Nucleus accumbens (tissue), 56 donors: ENCODE measurements around the gene LRRC31.

Experiments used
- DNase-seq, 56 donors: peaks; one replicate each; lab custom pipeline; 2025; lab: John Stamatoyannopoulos, UW

The LRRC31 gene

DNA sequence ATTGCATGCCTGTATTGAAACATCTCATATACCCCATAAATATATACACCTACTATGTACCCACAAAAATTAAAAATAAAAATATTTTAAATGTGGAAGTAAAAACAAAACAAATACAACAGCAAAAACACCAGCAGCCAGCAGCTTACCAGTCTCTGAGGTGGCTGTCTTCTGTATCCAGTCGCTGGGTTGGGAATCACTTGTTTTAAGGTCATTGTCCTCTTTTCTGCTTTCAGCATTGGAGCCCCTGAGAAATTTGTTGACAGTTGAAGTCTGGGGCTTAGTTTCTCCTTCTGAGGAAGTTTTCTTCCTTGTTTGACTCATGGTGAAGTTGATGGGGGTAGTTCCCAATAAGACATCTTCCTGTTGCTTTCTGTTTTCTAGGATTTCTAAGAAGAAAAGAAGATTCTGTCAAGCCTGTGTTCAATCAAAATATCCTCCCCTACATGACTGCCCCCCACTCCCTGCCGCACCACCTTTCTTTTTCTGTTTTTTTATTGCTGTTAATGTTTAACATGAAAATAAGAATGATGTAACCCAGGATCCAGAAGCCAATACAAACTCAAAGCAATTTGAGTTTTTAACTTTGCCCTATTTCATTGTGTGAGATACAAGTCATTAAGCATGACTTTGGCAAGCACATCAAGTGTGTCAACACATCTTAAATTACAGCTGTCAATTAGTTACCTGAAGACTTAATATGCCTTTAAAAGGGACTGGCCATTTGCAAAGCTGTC is at the start of gene LRRC31:
LRRC31 (minus strand) TSS at position 452 of the 737 bp plus-strand sequence; CDS start at position 324, 128 bp downstream.
- DNase-seq = no peak

DNA sequence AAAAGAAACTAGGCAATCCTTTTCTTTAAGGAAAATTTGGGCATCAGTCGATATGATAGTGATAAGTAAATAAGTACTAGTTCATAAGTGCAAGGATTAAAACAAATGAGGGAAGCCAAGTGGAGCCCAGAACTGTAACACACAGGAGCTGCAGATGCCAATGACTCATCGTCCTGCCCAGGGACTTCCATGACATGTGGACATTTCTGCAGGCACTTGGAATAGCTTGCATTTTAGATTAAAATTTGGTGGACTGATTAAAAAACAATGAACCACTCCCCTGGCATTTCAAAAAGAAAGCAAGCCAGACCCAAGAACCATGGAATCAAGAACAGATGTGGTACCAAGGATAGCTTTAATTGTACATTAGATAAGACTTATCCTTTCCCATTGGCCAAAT is 44.6 kb upstream of the LRRC31 start:
- no peak for DNase-seq

DNA sequence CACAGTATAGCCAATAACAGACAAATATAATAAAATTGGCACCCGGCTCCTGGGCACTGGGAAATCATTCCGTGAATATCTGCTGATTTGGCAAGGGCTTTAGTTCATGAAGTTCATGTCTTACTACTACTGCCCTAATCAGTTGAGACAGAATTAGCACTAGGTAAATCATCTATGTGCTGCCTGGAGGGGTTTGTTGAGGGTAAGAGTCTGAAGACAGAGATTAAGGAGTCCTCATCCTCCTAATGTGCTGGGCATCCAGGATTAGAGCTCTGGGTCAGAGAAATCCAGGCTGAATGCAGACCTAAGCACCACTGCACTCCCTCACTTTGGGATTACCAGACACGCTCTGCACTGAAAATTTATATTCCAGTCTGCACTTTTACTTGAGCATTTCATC is 43.6 kb upstream of the LRRC31 start:
- DNase-seq = no peak

DNA sequence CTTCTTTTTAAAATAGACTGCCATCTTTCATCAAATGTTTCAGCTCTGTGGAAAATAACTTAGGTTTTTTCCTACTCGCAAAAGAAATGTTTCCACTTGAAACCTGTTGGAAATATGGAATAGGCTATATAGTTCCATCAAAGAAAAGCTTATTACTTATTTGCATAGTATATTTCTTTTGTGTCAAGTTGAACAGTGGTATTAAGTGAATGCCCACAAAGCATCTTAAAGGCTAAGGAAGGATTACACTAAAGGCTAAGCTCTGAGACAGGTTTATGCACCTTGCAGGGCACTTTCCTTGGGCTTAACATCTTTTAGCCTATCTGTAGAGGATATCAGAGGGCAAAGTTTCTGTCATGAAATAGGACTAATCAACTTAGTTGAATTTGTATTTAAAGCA is 41.5 kb upstream of the LRRC31 start, which contains the start of gene SAMD7:
SAMD7 (plus strand) TSS at position 301 of the 400 bp plus-strand sequence. CDS start 7,927 bp downstream, outside the sequence.
- DNase-seq = no peak

DNA sequence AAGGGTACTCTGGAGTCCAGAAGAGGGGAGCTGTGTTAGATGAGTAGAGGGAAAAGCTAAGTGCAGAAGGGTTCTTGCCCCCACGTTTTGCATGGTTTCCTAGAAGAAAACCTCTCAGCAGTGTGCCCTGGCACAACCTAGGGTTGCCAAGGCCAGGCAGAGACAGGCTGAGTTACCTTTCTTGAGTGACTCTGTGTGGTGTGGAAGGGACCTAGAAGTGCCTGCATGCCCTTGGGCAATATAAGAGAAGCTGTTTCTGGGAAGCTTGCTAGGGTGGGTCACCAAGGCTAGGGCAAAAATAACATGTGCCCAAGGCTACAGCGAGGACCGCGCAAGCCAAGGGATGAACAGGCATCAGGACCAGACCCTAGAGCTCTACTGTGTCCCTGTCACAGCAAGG is 38.2 kb upstream of the LRRC31 start:
- no peak for DNase-seq

DNA sequence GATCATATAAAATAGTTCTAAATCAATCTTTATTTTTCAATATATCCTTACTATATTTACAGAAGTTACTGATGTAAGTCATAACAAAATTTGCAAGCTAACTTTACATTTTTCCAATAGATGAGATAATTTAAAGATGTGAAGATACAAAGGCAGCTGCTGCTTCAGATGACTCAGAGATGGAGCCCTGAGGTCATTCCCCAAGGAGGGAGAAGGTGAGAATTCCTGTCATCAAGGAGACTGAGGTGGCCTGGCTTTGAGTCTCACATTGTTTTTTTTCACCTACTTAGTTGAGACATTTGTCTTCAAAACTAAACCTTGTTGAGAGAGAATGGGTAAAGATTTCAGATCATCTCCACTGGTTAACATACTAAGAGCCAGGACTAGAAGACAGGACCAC is 37.7 kb upstream of the LRRC31 start:
- no peak for DNase-seq

DNA sequence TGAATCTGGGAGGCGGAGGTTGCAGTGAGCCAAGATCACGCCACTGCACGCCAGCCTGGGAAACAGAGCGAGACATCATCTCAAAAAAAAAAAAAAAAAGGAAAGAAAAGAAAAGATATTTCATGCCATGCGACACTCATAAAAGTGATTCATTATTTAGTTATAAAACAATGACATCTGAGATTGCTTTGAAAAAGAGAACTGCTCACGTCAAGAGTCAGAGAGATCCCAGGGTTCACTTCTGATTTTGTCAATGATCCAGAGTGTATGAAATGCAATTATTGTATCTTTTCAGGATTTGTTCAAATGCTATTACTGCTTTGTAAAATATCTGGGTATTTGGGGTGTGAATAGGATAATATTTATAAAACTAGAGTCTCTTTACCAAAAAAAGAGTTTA is 35.7 kb upstream of the LRRC31 start:
- no peak for DNase-seq

DNA sequence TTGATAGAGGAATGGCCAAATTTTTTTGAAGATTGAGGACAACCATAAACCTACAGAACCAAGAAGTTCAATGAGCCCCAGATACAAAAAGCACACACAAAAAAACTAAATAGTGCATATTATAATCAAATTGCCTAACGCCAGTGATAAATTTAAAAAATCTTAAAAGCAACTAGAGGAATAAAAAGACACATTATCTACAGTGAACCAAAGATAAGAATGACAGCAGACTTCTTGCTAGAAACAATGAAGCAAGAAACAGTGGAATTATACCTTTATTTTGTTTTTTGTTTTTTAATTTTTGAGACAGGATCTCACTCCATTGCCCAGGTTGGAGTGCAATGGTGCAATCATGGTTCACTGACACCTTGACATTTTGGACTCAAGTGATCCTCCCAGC is 31.7 kb upstream of the LRRC31 start:
- no peak for DNase-seq

DNA sequence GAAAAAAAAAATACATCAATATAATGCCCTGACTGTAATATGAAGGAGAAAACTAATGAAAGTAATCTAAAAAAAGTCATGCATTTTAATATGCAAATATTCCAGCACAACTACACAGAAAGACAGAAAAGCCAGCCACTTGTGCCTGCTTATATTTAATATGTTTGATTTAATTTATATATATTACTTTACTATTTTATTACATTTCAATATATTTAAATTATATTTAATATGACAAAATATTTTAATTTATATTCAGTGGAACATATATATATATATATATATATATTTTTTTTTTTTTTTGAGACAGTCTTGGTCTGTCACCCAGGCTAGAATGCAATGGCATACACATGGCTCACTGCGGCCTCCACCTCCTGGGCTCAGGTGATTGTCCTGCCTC is 27.5 kb upstream of the LRRC31 start:
- no peak for DNase-seq

DNA sequence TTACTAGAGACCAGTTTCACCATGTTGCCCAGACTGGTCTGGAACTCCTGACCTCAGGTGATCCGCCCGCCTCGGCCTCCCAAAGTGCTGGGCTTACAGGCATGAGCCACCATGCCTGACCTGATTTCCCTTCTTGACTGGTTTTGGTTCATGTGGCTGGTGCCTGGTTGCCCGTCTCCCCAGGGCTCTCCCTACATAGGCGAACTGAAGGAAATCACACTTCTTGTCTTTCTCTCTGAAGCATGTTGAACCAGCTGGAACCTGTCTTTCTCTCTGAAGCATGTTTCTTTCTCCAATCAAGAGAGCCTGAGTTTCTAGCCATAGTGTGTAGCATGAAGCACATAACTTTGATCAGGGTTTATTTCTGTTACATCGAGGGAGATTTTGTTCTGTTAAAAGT is 25.3 kb upstream of the LRRC31 start:
- DNase-seq = no peak

DNA sequence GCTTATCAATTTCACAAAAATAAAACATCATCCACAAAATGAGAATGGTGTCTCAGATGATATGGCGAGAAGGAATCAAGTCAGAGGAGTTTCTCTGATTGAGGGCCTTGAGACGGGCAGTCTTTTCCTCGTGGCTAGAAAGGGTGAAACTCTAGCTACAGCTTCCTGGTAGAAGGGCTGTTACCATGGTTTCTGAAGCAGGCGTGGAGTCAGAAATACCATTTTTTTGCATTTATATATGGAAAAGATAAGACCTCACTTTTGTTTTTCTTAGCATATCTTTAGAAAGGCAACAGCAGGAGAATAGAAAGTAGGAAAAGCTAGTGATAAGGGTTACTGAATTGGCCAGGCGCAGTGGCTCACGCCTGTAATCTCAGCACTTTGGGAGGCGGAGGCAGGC is 24.4 kb upstream of the LRRC31 start:
- no peak for DNase-seq

DNA sequence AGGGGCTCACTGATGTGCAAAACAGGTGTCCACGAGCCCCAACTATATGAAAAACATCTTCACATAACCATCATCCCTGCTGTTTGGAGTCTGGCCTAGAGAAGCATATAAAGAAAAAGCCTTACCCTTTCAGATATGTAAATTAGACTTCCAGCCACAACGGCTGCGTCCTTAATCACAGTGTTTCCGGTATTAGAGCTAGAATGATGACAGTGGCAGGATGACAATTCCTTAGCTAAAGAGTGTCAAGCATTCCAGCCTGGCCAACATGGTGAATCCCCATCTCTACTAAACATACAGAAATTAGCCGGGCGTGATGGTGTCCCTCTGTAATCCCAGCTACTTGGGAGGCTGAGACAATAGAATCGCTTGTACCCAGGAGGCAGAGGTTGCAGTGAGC is 22.2 kb upstream of the LRRC31 start:
- DNase-seq = no peak

DNA sequence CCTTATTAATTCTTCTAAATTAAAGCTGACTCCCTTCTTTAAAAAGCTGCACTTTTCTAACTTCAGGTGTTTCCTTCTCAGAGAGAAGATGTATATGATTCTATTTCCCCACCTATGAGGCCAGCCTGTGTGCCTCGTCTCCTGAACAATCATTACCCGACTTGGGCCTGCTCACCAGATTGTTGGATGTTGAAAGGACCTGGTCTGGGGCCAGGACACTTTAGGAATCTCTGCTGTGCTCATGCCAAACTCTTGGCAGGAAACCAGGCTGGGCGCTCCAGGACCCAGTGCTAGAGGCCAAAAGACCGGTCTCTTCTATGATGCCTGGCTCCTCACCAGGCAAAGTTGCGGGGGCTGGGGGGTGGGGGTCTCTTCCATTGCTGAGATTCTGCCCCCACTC is 16.9 kb upstream of the LRRC31 start:
- DNase-seq = peak in 53 of 56 donors; percentile 2 to 84 (median 43)

DNA sequence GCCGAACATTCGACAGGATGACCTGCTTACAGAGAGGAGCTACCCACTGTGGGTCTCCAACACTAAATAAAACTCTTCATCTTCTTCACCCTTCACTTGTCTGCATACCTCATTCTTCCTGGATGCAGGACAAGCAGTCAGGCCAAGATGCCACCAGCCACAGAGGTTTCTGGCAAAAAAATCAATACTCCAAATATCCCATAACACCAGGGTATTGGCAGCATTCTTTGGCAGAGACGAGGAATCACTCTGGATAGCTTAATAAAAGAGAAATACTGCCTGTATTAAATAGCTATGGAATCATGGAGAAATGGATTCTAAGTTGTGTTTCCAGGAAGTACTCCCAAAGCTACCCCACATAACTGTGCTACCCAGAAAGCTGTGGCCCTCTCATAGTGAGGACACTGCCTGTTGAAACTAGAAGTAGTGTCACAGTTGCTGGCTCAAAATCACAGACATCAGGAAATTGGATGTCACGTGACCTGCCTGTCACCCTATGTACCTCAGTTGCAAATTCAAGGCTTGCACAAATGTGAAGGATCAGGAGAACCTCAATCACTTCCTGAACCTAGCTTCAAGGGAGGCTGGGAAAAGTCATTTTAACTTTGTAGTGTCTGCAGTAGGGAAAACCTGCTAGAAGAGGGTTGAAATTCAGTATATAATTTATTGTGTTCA is 11.0 kb upstream of the LRRC31 start:
- no peak for DNase-seq

DNA sequence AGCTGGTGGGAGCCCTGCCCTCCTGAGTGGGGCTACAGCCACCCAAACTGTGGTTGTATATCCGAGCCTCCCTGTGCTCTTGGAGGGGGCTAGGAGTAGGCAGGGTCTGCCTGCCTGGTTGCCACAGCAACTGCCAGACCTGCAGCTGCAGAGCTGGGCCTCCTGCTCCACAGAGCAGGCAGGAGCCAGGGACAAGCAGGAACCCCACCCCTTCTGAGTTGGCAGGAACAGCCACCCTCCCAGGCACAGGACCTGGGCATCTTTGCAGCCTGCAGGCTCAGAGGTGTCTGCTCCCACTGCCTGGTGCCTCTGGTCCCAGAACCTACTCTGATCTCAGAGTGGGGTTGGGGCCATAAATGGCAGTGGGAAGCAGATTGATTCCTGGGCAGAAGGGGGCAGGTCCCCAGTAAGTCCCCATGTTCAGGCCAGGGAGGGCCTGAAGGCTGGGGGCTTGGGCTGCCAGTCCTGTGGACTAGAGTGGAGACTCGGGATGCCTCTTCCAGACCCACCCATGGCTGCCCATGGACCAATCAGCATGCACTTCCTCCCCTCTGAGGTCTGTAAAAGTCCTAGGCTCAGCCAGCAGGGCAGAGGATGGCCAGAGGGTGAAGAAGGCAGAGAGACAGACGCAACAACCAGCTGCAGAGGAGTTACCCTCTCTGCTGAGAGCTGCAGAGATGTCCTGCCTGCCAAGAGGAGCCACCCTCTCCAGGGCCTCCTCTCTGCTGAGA is 10.3 kb upstream of the LRRC31 start:
- no peak for DNase-seq

DNA sequence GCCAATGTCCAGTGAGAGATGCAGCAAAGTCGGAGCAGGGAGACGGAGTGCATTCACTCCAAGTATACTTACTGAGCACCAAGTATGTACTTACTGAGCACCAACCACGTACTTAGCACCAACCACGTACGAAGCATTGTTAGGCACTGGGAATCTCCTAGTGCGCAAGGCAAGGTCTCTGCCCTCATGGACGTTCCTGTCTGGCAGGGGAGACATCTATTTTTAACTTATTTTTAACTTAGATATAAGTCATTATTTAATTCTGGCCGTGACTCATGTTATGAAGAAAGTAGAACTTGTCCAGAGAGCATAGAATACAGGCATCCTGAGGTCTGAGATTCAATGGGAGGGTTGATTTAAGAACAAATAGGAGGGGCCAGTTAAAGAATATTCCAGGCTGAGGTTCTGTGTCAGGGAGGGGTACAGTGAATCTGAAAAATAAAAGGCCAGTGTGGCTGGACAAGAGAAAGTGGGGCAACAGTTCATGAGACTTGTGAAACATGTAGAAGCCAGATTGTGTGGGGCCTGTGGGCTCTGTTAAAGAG is 9.3 kb upstream of the LRRC31 start:
- no peak for DNase-seq

DNA sequence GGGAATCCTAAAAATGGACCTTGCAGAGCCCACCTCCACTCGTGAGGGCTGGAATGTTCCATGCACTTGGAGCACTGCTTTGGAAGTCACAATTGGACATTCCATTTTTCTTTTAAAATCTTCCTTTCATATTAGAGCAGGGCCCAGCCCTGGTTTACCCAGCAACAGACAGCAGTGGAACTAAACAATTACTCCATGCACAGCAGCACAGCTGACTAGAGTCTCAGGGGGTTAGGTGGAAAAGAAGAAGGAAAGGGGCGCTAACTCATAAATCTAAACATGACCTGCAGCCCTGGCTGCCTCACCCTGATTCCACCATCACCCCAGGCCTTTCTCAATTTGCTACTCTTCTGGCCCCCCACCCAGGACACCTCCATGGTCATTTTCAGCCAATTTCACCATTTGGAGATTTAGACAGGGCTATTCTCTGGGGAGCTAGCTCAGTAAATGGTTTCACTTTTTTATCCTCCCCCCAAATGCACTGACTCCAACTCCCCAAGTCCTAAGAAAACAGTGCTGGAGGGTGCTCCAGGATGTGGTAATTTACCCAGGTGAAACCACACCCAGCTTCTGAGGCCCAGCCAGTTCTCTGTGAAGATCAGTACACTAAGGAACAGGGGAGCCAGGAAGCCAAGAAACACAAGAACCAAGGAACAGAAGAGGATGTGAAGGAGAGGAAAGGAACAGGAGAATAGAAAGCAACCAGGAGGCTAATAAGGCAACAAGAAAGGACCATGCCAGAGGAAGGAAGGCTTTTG is 1.6 kb upstream of the LRRC31 start:
- no peak for DNase-seq

DNA sequence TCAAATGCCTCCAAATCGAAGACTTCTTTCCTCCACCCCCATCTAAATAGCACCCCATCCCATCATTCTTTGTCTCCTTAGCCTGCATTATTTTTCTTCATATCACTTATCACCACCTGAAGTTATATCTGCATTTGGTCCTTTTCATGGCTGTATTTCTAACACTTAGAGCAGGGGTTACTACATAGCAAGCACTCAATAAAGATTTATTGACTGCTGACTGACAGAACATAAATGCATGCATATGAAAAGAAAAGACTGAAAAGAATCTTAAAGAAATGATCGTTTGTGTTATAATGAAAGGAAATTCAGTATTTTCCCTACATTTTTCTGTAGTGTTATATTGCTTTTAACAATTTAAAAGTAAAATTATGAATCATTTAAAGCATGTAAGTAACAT is 1.4 kb downstream of the LRRC31 start:
- DNase-seq = no peak

DNA sequence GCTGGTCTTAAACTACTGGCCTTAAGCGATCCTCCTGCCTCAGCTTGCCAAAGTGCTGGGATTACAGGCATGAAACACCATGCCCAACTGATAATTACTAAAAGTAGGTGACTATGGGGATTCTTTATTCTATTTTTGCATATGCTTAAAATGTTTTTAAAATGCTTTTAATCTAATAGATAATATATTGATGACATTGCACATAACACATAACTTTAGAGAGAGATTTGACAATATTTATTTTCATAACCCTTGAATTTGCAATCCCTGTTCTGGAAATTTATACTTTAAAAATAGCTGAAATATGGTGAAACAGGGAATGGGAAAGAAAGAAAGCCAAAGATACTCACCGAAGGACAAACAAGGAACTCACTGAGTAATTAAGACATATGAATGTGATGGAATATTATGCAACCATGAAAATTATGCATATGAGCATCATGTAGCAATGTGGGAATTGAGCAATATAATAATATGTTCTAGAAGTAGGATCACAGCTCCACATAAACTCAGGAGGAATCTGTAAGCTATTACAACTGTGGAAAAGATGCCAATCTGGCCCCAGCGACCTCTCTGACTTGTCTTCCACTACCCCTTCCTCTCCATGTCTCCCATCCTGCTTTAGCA is 2.0 kb downstream of the LRRC31 start:
- no peak for DNase-seq

DNA sequence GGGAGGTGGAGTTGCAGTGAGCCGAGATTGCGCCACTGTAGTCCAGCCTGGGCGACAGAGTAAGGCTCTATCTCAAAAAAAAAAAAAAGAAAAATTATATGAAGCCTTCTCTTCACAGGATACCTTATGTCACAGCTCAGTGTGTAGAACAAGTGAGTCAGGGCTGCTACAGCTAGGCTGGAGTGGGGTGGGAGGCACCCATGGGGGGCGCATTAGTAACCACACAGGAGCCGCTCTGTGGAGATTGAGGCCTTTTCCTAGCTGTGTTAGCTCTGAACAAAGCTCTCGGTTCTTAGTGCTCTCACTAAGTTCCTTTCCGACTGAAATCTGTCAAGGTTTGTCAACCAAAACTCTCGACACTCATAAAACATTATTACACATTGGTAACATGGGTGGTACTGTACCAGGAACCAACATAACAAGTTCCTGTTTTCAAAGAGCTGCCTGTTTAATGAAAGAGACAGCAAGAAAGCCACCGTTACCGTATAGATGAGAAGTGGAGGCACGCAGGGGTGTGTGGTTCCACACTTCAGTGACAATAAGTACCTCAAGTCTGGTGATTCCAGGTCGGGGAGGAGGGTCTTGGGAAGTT is 4.5 kb downstream of the LRRC31 start:
- no peak for DNase-seq
